ENCODE measurements around the gene CEACAM18.

Gene CEACAM18

GRCh38 chr19:51478381-51479234 is at the start of gene CEACAM18:
TSS of gene CEACAM18 (plus strand) at chr19:51478539.
- Histone ChIP-seq H3K79me2 (ENCODE audit: control insufficient read depth, low read length) (no peaks in the 10 kb centered on the region), H3K27ac (ENCODE audit: low read depth, low read length) (no peak within 1 kb of the TSS), H3K36me3 (ENCODE audit: control insufficient read depth, low read length) (no peaks in the 10 kb centered on the region), H3K4me1 (ENCODE audit: control insufficient read depth, low read length) (no peaks in the 10 kb centered on the region), H3K4me3 (ENCODE audit: low read length) (no peak within 1 kb of the TSS), H3K27me3 (ENCODE audit: control insufficient read depth, low read length) (peaks cover 9% of the 10 kb centered on the region; the same call in 1 of the 2 replicates), H4K20me1 (ENCODE audit: control insufficient read depth, insufficient read depth, low read depth, low read length) (no peaks in the 10 kb centered on the region), H3K9me3 (ENCODE audit: control insufficient read depth, insufficient read depth, low read length) (no peaks in the 10 kb centered on the region), H3K4me2 (ENCODE audit: low read length) (no peak within 1 kb of the TSS), H3K9me2 (replicated peaks; ENCODE audit: control insufficient read depth, low read length) (no peaks in the 10 kb centered on the region), H3F3A (ENCODE audit: control insufficient read depth, insufficient read depth) (no peaks in the 10 kb centered on the region)
- TF ChIP-seq CTCF (IDR thresholded peaks at IDR 0.05; ENCODE audit: low read depth, low read length, poor library complexity, severe bottlenecking) (no peak), EZH2phosphoT487 (IDR thresholded peaks at IDR 0.05; ENCODE audit: borderline replicate concordance, low read length) (no peak)

DNA sequence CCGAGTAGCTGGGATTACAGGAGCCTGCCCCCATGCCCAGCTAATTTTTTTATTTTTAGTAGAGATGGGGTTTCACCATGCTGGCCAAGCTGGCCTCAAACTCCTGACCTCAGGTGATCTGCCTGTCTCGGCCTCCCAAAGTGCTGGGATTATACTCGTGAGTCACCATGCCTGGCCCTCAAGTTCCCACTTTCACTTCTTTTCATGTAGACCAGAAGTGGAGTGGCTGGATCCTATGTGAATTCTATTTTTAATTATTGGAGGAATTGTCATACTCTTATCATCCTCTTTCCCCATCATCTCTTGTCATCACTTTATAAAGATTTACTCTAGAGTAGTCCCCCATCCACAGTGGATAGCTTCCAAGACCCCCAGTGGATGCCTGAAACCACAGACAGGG is 48.1 kb upstream of the CEACAM18 start:
- Histone ChIP-seq H4K20me1 (ENCODE audit: control insufficient read depth, insufficient read depth, low read depth, low read length) (no peaks in the 10 kb centered on the region), H3K27ac (ENCODE audit: low read depth, low read length) (no peak overlapping the region), H3K79me2 (ENCODE audit: control insufficient read depth, low read length) (no peaks in the 10 kb centered on the region), H3K4me3 (ENCODE audit: low read length) (no peak overlapping the region), H3K36me3 (ENCODE audit: control insufficient read depth, low read length) (no peaks in the 10 kb centered on the region), H3K4me2 (ENCODE audit: low read length) (no peak overlapping the region), H3K4me1 (ENCODE audit: control insufficient read depth, low read length) (no peaks in the 10 kb centered on the region), H3K9me3 (ENCODE audit: control insufficient read depth, insufficient read depth, low read length) (no peaks in the 10 kb centered on the region), H3F3A (ENCODE audit: control insufficient read depth, insufficient read depth) (no peaks in the 10 kb centered on the region), H3K9me2 (replicated peaks; ENCODE audit: control insufficient read depth, low read length) (no peaks in the 10 kb centered on the region), H3K27me3 (ENCODE audit: control insufficient read depth, low read length) (peaks cover 10% of the 10 kb centered on the region; the same call in 1 of the 2 replicates)
- TF ChIP-seq EZH2phosphoT487 (IDR thresholded peaks at IDR 0.05; ENCODE audit: borderline replicate concordance, low read length) (no peak), CTCF (IDR thresholded peaks at IDR 0.05; ENCODE audit: low read depth, low read length, poor library complexity, severe bottlenecking) (no peak)

GRCh38 chr19:51431124-51431523 is 47.2 kb upstream of the CEACAM18 start:
- no peaks in the 10 kb centered on the region for H3F3A ChIP-seq (ENCODE audit: control insufficient read depth, insufficient read depth)
- no peak overlapping the region for H3K4me3 ChIP-seq (ENCODE audit: low read length)
- H3K27ac ChIP-seq (ENCODE audit: low read depth, low read length) = no peak overlapping the region
- no peaks in the 10 kb centered on the region for H3K4me1 ChIP-seq (ENCODE audit: control insufficient read depth, low read length)
- no peaks in the 10 kb centered on the region for H3K9me3 ChIP-seq (ENCODE audit: control insufficient read depth, insufficient read depth, low read length)
- no peaks in the 10 kb centered on the region for H3K9me2 ChIP-seq (replicated peaks; ENCODE audit: control insufficient read depth, low read length)
- no peaks in the 10 kb centered on the region for H3K79me2 ChIP-seq (ENCODE audit: control insufficient read depth, low read length)
- no peaks in the 10 kb centered on the region for H3K36me3 ChIP-seq (ENCODE audit: control insufficient read depth, low read length)
- H3K27me3 ChIP-seq (ENCODE audit: control insufficient read depth, low read length) = peaks cover 10% of the 10 kb centered on the region; the same call in 1 of the 2 replicates
- TF ChIP-seq EZH2phosphoT487 (IDR thresholded peaks at IDR 0.05; ENCODE audit: borderline replicate concordance, low read length) (no peak), CTCF (IDR thresholded peaks at IDR 0.05; ENCODE audit: low read depth, low read length, poor library complexity, severe bottlenecking) (no peak)
- no peak overlapping the region for H3K4me2 ChIP-seq (ENCODE audit: low read length)
- no peaks in the 10 kb centered on the region for H4K20me1 ChIP-seq (ENCODE audit: control insufficient read depth, insufficient read depth, low read depth, low read length)

All from DOHH2 (cell line).